WTC11 (cell line): ENCODE measurements around the gene RPP30. TPM values are rescaled to one million over a fixed set of nuclear protein-coding genes. Genes with fewer than 3 reads are reported as not detected.

Source experiments
- ATAC-seq: fragments of 200-7000 bp; cut with Tn5 transposase; 2 replicates; pipeline ENCODE4 v1.10.0; 2021; ENCODE audit warnings: mild to moderate bottlenecking, moderate library complexity
- CTCF ChIA-PET: fragments of 300-600 bp; sonication (Branson Sonifier 250); formaldehyde crosslinking; loops from one replicate; lab custom pipeline; 2021; ENCODE audit warnings: antibody characterized with exemption; lab: Charles Lee
- POLR2A ChIA-PET: fragments of 350-600 bp; sonication (Branson Sonifier 250); formaldehyde crosslinking; loops from one replicate; lab custom pipeline; 2021; ENCODE audit warnings: antibody characterized with exemption; lab: Charles Lee
- DNase-seq: peaks from one replicate; pipeline ENCODE4 v3.0.0; 2021; ENCODE audit warnings: low spot score
- H3K27ac Mint-ChIP-seq: 2 replicates; pipeline ENCODE4 v1.8.0; 2021; ENCODE audit warnings: mixed read lengths
- H3K27me3 Mint-ChIP-seq: 2 replicates; pipeline ENCODE4 v1.8.0; 2021; ENCODE audit warnings: low read depth, mild to moderate bottlenecking, moderate library complexity, mixed read lengths
- H3K36me3 Mint-ChIP-seq: 2 replicates; pipeline ENCODE4 v1.8.0; 2021; ENCODE audit warnings: mixed read lengths
- H3K4me1 Mint-ChIP-seq: 2 replicates; pipeline ENCODE4 v1.8.0; 2022; ENCODE audit warnings: mixed read lengths
- H3K4me3 Mint-ChIP-seq: 2 replicates; pipeline ENCODE4 v1.8.0; 2021; ENCODE audit warnings: mild to moderate bottlenecking, moderate library complexity, mixed read lengths
- H3K9me3 Mint-ChIP-seq: 2 replicates; pipeline ENCODE4 v1.8.0; 2021; ENCODE audit warnings: mixed read lengths
- CTCF ChIP-seq: fragments of 200-600 bp; IDR thresholded peaks from 2 replicates; pipeline ENCODE4 v1.8.0; 2022; ENCODE audit warnings: antibody characterized with exemption
- E2F1 ChIP-seq: sonication (generic); formaldehyde crosslinking; IDR thresholded peaks from 2 replicates; pipeline ENCODE4 v1.8.0; 2022; ENCODE audit warnings: mild to moderate bottlenecking, missing genetic modification reagents
- ETV6 ChIP-seq: sonication (generic); formaldehyde crosslinking; IDR thresholded peaks from 2 replicates; pipeline ENCODE4 v1.8.1; 2022; ENCODE audit warnings: mild to moderate bottlenecking, missing genetic modification reagents
- FOXK1 ChIP-seq: sonication (generic); formaldehyde crosslinking; IDR thresholded peaks from 2 replicates; pipeline ENCODE4 v1.8.0; 2022; ENCODE audit warnings: mild to moderate bottlenecking, moderate library complexity, missing genetic modification reagents
- FOXP4 ChIP-seq: sonication (generic); formaldehyde crosslinking; IDR thresholded peaks from 2 replicates; pipeline ENCODE4 v1.8.0; 2022; ENCODE audit warnings: mild to moderate bottlenecking, missing genetic modification reagents
- IRF2 ChIP-seq: sonication (generic); formaldehyde crosslinking; IDR thresholded peaks from 2 replicates; pipeline ENCODE4 v1.8.0; 2022; ENCODE audit warnings: low read depth, missing genetic modification reagents, borderline replicate concordance
- JUN ChIP-seq: sonication (generic); formaldehyde crosslinking; IDR thresholded peaks from 2 replicates; pipeline ENCODE4 v1.8.0; 2023; ENCODE audit warnings: mild to moderate bottlenecking, missing genetic modification reagents
- NR2C2 ChIP-seq: sonication (generic); formaldehyde crosslinking; IDR thresholded peaks from 2 replicates; pipeline ENCODE4 v1.8.0; 2022; ENCODE audit warnings: mild to moderate bottlenecking, missing genetic modification reagents
- PRRX2 ChIP-seq: fragments of 250-450 bp; sonication (Bioruptor Pico); IDR thresholded peaks from 2 replicates; pipeline ENCODE4 v1.8.0; 2021; ENCODE audit warnings: mild to moderate bottlenecking
- TEAD1 ChIP-seq: sonication (generic); formaldehyde crosslinking; IDR thresholded peaks from 2 replicates; pipeline ENCODE4 v1.8.0; 2022; ENCODE audit warnings: mild to moderate bottlenecking, missing genetic modification reagents
- TEAD4 ChIP-seq: sonication (generic); formaldehyde crosslinking; IDR thresholded peaks from 2 replicates; pipeline ENCODE4 v1.8.0; 2022; ENCODE audit warnings: mild to moderate bottlenecking, missing genetic modification reagents
- TP53 ChIP-seq: sonication (generic); formaldehyde crosslinking; IDR thresholded peaks from 2 replicates; pipeline ENCODE4 v1.8.1; 2023; ENCODE audit warnings: mild to moderate bottlenecking, missing genetic modification reagents
- ZNF138 ChIP-seq: sonication (generic); formaldehyde crosslinking; conservative IDR thresholded peaks from 2 replicates; pipeline ENCODE4 v1.8.1; 2022; ENCODE audit warnings: mild to moderate bottlenecking, moderate library complexity, missing genetic modification reagents
- ZNF263 ChIP-seq: sonication (generic); formaldehyde crosslinking; IDR thresholded peaks from 2 replicates; pipeline ENCODE4 v1.8.1; 2022; ENCODE audit warnings: low read depth, mild to moderate bottlenecking, moderate library complexity, missing genetic modification reagents
- ZNF281 ChIP-seq: sonication (generic); formaldehyde crosslinking; IDR thresholded peaks from 2 replicates; pipeline ENCODE4 v1.8.0; 2023; ENCODE audit warnings: mild to moderate bottlenecking, missing genetic modification reagents
- ZNF532 ChIP-seq: fragments of 250-450 bp; sonication (Bioruptor Pico); IDR thresholded peaks from 2 replicates; pipeline ENCODE4 v1.9.0; 2021; ENCODE audit warnings: mild to moderate bottlenecking, borderline replicate concordance
- total RNA-seq: library from RNA; stranded (reverse); gene quantifications from 3 replicates; pipeline ENCODE4 v1.2.3, GENCODE V29; 2021
- TF ChIP-seq, protein P1 (sequence below): fragments of 250-450 bp; sonication (Bioruptor Pico); IDR thresholded peaks from 2 replicates; pipeline ENCODE4 v2.1.2; 2022; ENCODE audit warnings: mild to moderate bottlenecking, moderate library complexity
- TF ChIP-seq, protein P2 (sequence below): sonication (generic); formaldehyde crosslinking; IDR thresholded peaks from 2 replicates; pipeline ENCODE4 v1.8.1; 2022; ENCODE audit warnings: low read depth, mild to moderate bottlenecking, moderate library complexity, missing genetic modification reagents, borderline replicate concordance
- TF ChIP-seq, protein P3 (sequence below): sonication (generic); formaldehyde crosslinking; IDR thresholded peaks from 2 replicates; pipeline ENCODE4 v1.8.1; 2023; ENCODE audit warnings: mild to moderate bottlenecking, missing genetic modification reagents

Gene RPP30
- total RNA-seq, 1 experiment from 2014 or later, result 56.4 TPM

GRCh38 chr10:90925079-90926029 lies 53.6 kb downstream of the RPP30 start:
- DNase-seq (peak; percentile 44), ATAC-seq (peak; percentile 70)
- Mint-ChIP-seq H3K9me3 (no peaks in the 10 kb centered on the region), H3K27ac (no peak overlapping the region), H3K4me1 (peaks cover 27% of the 10 kb centered on the region), H3K4me3 (no peak overlapping the region), H3K27me3 (peaks cover 100% of the 10 kb centered on the region), H3K36me3 (no peaks in the 10 kb centered on the region)
- ChIA-PET CTCF (interaction anchor here (1.9 kb wide), 1 partner anchor 13 kb away, joined by 12 read pairs; no protein-coding TSS in a partner anchor), POLR2A (no interaction called here)
- no peak for TF ChIP-seq CTCF
- peak; percentile 84; the same call in 1 of the 2 replicates for TF ChIP-seq ETV6 (CRISPR knock-in tag)
- TF ChIP-seq E2F1 (CRISPR knock-in tag), result 0 out of 2 replicates have a peak, but pooled peaks have one; percentile 34
- TF ChIP-seq ZNF138, result 0 out of 2 replicates have a peak, but pooled peaks have one; percentile 61
- TF ChIP-seq TEAD4 (CRISPR knock-in tag), result peak; percentile 89
- no peak for TF ChIP-seq NR2C2 (CRISPR knock-in tag)
- TF ChIP-seq JUN (CRISPR knock-in tag), result peak; percentile 75; the same call in 1 of the 2 replicates
- TF ChIP-seq, protein P1, sequence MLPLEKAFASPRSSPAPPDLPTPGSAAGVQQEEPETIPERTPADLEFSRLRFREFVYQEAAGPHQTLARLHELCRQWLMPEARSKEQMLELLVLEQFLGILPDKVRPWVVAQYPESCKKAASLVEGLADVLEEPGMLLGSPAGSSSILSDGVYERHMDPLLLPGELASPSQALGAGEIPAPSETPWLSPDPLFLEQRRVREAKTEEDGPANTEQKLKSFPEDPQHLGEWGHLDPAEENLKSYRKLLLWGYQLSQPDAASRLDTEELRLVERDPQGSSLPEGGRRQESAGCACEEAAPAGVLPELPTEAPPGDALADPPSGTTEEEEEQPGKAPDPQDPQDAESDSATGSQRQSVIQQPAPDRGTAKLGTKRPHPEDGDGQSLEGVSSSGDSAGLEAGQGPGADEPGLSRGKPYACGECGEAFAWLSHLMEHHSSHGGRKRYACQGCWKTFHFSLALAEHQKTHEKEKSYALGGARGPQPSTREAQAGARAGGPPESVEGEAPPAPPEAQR (CRISPR knock-in tag), result no peak
- peak; percentile 69; the same call in 1 of the 2 replicates for TF ChIP-seq FOXK1
- TF ChIP-seq, protein P2, sequence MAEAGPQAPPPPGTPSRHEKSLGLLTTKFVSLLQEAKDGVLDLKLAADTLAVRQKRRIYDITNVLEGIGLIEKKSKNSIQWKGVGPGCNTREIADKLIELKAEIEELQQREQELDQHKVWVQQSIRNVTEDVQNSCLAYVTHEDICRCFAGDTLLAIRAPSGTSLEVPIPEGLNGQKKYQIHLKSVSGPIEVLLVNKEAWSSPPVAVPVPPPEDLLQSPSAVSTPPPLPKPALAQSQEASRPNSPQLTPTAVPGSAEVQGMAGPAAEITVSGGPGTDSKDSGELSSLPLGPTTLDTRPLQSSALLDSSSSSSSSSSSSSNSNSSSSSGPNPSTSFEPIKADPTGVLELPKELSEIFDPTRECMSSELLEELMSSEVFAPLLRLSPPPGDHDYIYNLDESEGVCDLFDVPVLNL (CRISPR knock-in tag), result no peak
- no peak for TF ChIP-seq IRF2 (CRISPR knock-in tag)
- peak; percentile 42; the same call in 1 of the 2 replicates for TF ChIP-seq ZNF532 (CRISPR knock-in tag)
- TF ChIP-seq FOXP4, result peak; percentile 70; the same call in 1 of the 2 replicates
- TF ChIP-seq, protein P3, sequence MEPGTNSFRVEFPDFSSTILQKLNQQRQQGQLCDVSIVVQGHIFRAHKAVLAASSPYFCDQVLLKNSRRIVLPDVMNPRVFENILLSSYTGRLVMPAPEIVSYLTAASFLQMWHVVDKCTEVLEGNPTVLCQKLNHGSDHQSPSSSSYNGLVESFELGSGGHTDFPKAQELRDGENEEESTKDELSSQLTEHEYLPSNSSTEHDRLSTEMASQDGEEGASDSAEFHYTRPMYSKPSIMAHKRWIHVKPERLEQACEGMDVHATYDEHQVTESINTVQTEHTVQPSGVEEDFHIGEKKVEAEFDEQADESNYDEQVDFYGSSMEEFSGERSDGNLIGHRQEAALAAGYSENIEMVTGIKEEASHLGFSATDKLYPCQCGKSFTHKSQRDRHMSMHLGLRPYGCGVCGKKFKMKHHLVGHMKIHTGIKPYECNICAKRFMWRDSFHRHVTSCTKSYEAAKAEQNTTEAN (CRISPR knock-in tag), result peak; percentile 96
- no peak for TF ChIP-seq PRRX2 (CRISPR knock-in tag)
- 0 out of 2 replicates have a peak, but pooled peaks have one; percentile 26 for TF ChIP-seq TP53 (CRISPR knock-in tag)
- no peak for TF ChIP-seq ZNF263 (CRISPR knock-in tag)
- peak; percentile 98 for TF ChIP-seq TEAD1
- TF ChIP-seq ZNF281 (CRISPR knock-in tag), result no peak; the same call in 1 of the 2 replicates
